ENCODE results near the gene CHKB. TPM values are rescaled to one million over a fixed set of nuclear protein-coding genes. Genes with fewer than 3 reads are reported as not detected.

Gene CHKB
- total and polyA plus RNA-seq, 2 donors = 65.6 to 299 TPM

DNA sequence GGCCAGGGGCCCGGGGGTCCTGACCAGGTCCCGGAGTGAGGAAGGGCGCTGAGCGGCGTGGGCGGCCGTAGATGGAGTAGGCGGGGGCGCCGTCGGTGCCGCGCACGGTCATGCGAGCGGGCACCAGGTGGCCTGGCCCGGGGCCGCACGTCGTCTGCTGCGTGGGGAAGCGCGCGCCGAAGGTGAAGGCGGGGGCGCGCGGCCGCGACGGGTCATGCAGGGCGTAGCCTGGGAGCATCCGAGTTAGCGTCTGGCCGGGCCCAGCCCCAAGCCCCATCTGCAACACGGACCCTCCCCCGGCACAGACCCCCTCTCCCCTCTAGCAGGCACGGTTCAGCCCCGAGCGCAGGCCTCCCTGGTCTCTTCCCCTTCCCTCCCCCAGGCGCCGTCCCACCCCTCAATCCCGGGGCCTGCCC is 51.1 kb downstream of the CHKB start:
- WGBS = 1% methylated on average over 44 of the region's 44 CpGs
- Histone ChIP-seq H3K4me3 (ENCODE audit: low read length in 2 of 2) (peak overlapping the region; percentile 50), H3K4me1 (ENCODE audit: control insufficient read depth in 2 of 2, insufficient read depth in 2 of 2, low read length in 2 of 2) (peaks cover 9 to 30% of the 10 kb centered on the region in 2 donors), H3K9me3 (ENCODE audit: control insufficient read depth in 2 of 2, insufficient read depth in 1 of 2, low read length in 1 of 2) (peaks cover 1 to 12% of the 10 kb centered on the region in 2 donors), H3K36me3 (ENCODE audit: control insufficient read depth in 2 of 2, insufficient read depth in 2 of 2, low read length in 1 of 2) (peaks cover 0 to 3% of the 10 kb centered on the region in 2 donors), H3K27me3 (ENCODE audit: control insufficient read depth in 2 of 2, insufficient read depth in 1 of 2, low read length in 1 of 2) (peaks cover 58 to 79% of the 10 kb centered on the region in 2 donors), H3K27ac (ENCODE audit: low read depth in 1 of 2, low read length in 1 of 2) (peak overlapping the region; percentile 67 to 97)
- peak in 1 of 9 donors; percentile 31 for DNase-seq (ENCODE audit: low read depth in 6 of 9, low spot score in 9 of 9)

DNA sequence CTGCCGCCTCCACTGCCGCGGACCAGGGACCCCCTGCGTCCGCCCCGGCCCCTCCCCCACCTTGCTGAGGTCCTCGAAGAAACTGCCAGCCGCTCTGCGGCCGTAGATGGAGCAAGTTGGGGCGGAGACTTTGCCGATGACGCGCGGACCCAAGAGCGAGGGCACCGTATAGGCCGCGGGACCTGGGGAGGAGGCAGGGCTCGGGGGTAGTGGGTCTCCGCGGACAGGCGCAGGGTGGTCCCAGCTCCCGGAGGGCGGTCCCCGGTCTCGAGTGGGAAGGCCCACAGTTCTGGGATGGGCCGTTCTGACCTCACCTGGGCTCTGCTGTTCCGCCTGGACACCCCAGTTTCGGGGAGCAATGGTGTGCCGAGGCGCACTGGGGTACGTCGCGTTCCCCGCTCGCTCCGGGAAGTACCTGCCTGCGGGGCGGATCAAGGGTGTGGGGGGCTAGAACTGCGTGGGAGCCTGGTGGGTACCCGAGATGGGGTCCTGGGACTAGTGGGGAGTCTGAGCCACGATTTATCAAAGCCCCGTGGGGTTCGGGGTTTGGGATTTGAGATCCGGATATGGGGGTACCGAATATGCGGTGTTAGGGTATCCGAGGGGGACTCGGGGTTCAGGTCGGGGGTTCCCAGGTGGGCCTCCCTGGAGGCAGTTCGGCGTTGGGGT is 51.6 kb downstream of the CHKB start:
- 5% methylated on average over 53 of the region's 53 CpGs for WGBS
- H3K27ac ChIP-seq (ENCODE audit: low read depth in 1 of 2, low read length in 1 of 2) = peak overlapping the region; percentile 67 to 97
- DNase-seq (ENCODE audit: low read depth in 6 of 9, low spot score in 9 of 9) = peak in 1 of 9 donors; percentile 59
- peaks cover 1 to 12% of the 10 kb centered on the region in 2 donors for H3K9me3 ChIP-seq (ENCODE audit: control insufficient read depth in 2 of 2, insufficient read depth in 1 of 2, low read length in 1 of 2)
- H3K4me3 ChIP-seq (ENCODE audit: low read length in 2 of 2) = peak overlapping the region; percentile 50
- H3K4me1 ChIP-seq (ENCODE audit: control insufficient read depth in 2 of 2, insufficient read depth in 2 of 2, low read length in 2 of 2) = peaks cover 11 to 28% of the 10 kb centered on the region in 2 donors
- H3K36me3 ChIP-seq (ENCODE audit: control insufficient read depth in 2 of 2, insufficient read depth in 2 of 2, low read length in 1 of 2) = peaks cover 0 to 3% of the 10 kb centered on the region in 2 donors
- peaks cover 58 to 79% of the 10 kb centered on the region in 2 donors for H3K27me3 ChIP-seq (ENCODE audit: control insufficient read depth in 2 of 2, insufficient read depth in 1 of 2, low read length in 1 of 2)

DNA sequence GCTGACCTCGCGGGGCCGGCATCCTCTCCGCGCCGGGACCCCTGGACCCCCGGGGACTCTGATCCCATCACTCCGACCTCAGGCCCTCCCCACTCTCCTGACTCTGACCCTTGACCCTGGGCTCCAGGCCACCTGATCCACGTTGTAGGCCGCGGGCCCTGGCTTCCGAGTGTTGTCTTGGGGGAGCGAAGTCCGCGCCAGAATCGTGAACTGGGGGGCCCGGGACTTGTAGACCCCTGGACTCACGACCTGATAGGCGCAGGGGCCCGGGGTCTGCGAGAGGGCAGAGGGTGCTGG is 52.1 kb downstream of the CHKB start:
- DNase-seq (ENCODE audit: low read depth in 6 of 9, low spot score in 9 of 9) = no peak
- H3K4me1 ChIP-seq (ENCODE audit: control insufficient read depth in 2 of 2, insufficient read depth in 2 of 2, low read length in 2 of 2) = peaks cover 11 to 25% of the 10 kb centered on the region in 2 donors
- 3% methylated on average over 21 of the region's 21 CpGs for WGBS
- peaks cover 0 to 3% of the 10 kb centered on the region in 2 donors for H3K36me3 ChIP-seq (ENCODE audit: control insufficient read depth in 2 of 2, insufficient read depth in 2 of 2, low read length in 1 of 2)
- peaks cover 58 to 79% of the 10 kb centered on the region in 2 donors for H3K27me3 ChIP-seq (ENCODE audit: control insufficient read depth in 2 of 2, insufficient read depth in 1 of 2, low read length in 1 of 2)
- peaks cover 1 to 12% of the 10 kb centered on the region in 2 donors for H3K9me3 ChIP-seq (ENCODE audit: control insufficient read depth in 2 of 2, insufficient read depth in 1 of 2, low read length in 1 of 2)
- H3K4me3 ChIP-seq (ENCODE audit: low read length in 2 of 2) = peak overlapping the region; percentile 50
- H3K27ac ChIP-seq (ENCODE audit: low read depth in 1 of 2, low read length in 1 of 2) = peak overlapping the region; percentile 67 to 97

DNA sequence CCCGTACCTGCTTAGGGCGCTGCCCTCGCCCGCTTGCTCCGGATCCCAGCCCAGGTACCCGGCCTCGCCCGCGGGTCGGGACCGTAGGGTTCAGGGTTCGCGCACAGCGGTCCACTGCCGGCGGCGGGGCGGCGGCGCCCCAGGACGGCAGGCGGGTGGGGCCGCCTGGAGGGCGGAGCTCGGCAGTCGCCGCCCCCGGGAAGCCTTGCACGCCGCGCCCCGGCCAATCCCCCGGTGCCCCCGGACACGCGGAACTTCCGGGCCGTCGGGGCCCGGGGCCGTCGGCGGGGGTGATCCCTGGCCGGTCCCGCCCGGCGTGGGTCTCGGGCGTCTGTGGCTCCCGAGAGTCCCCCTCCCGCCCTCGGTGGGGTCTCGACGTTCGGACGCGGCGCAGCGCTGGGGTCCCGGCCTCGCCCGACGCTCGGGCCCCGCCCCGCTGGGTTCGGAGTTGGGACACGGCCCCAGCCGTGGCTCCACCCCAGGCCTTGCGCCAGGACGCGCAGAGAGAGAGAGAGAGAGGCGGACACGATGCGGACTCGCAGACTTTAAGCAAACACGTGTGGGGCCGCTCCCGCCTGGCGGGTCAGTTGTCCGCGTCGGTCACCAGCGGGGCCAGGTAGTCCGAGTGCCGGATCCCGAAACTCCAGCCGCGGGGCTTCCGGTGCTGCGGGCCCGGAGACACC is 52.6 kb downstream of the CHKB start, which contains the start of gene TYMP:
Gene TYMP, minus strand, starts transcription at position 116 of the 683 bp plus-strand sequence. CDS start 303 bp downstream, outside the sequence.
- peaks cover 1 to 12% of the 10 kb centered on the region in 2 donors for H3K9me3 ChIP-seq (ENCODE audit: control insufficient read depth in 2 of 2, insufficient read depth in 1 of 2, low read length in 1 of 2)
- peak within 1 kb of the TSS; percentile 50 for H3K4me3 ChIP-seq (ENCODE audit: low read length in 2 of 2)
- peak in 1 of 9 donors; percentile 48 for DNase-seq (ENCODE audit: low read depth in 6 of 9, low spot score in 9 of 9)
- peaks cover 0 to 3% of the 10 kb centered on the region in 2 donors for H3K36me3 ChIP-seq (ENCODE audit: control insufficient read depth in 2 of 2, insufficient read depth in 2 of 2, low read length in 1 of 2)
- peaks cover 12 to 25% of the 10 kb centered on the region in 2 donors for H3K4me1 ChIP-seq (ENCODE audit: control insufficient read depth in 2 of 2, insufficient read depth in 2 of 2, low read length in 2 of 2)
- peaks cover 58 to 79% of the 10 kb centered on the region in 2 donors for H3K27me3 ChIP-seq (ENCODE audit: control insufficient read depth in 2 of 2, insufficient read depth in 1 of 2, low read length in 1 of 2)
- H3K27ac ChIP-seq (ENCODE audit: low read depth in 1 of 2, low read length in 1 of 2) = peak within 1 kb of the TSS; percentile 80 to 97
- WGBS = 2% methylated on average over 92 of the region's 92 CpGs

DNA sequence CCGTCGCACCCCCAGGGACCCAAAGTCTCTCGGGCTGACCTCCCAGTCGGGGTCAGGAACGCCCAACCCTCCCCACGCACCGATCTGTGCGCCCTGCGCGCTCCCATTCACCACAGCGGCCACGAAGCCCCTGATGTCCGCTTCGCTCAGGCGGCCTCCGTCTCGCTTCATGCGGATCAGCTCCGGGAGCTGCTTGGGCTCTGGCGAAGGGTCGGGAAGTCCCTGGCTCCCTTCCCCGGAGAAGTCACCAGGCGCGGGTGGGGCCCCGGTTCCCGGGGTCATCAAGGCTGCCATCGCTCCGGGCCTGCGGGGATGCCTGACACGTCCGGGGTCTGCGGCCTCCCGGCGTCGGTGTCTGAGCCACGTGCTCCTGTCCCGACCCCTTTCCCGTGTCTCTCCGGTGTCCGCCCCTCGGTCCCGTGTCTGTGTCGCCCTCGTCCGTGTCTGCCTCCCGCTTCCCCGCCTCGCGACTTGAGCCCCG is 53.2 kb downstream of the CHKB start:
- H3K27ac ChIP-seq (ENCODE audit: low read depth in 1 of 2, low read length in 1 of 2) = peak overlapping the region; percentile 80 to 91
- peak overlapping the region; percentile 37 to 50 for H3K4me3 ChIP-seq (ENCODE audit: low read length in 2 of 2)
- H3K4me1 ChIP-seq (ENCODE audit: control insufficient read depth in 2 of 2, insufficient read depth in 2 of 2, low read length in 2 of 2) = peaks cover 18 to 27% of the 10 kb centered on the region in 2 donors
- H3K9me3 ChIP-seq (ENCODE audit: control insufficient read depth in 2 of 2, insufficient read depth in 1 of 2, low read length in 1 of 2) = peaks cover 1 to 12% of the 10 kb centered on the region in 2 donors
- WGBS = 37% methylated on average over 50 of the region's 50 CpGs
- H3K27me3 ChIP-seq (ENCODE audit: control insufficient read depth in 2 of 2, insufficient read depth in 1 of 2, low read length in 1 of 2) = peaks cover 58 to 79% of the 10 kb centered on the region in 2 donors
- H3K36me3 ChIP-seq (ENCODE audit: control insufficient read depth in 2 of 2, insufficient read depth in 2 of 2, low read length in 1 of 2) = peaks cover 0 to 3% of the 10 kb centered on the region in 2 donors
- no peak for DNase-seq (ENCODE audit: low read depth in 6 of 9, low spot score in 9 of 9)

Other genes starting within 250 kb of the CHKB start
- gene PPP6R2, start 239.5 kb downstream of the CHKB start, total RNA-seq = 45.7 TPM
- 45.4 TPM for gene PPP6R2, start 239.5 kb downstream of the CHKB start, polyA plus RNA-seq
- 56.7 TPM for gene SBF1, start 107.8 kb downstream of the CHKB start, total RNA-seq
- 88.2 TPM for gene SBF1, start 107.8 kb downstream of the CHKB start, polyA plus RNA-seq
- gene ADM2, start 101.3 kb downstream of the CHKB start, total RNA-seq = 1.5 TPM
- 1.4 TPM for gene ADM2, start 101.3 kb downstream of the CHKB start, polyA plus RNA-seq
- gene MIOX, start 96.0 kb downstream of the CHKB start, total RNA-seq = 0.61 TPM
- gene MIOX, start 96.0 kb downstream of the CHKB start, polyA plus RNA-seq = 1.7 TPM
- 23.5 TPM for gene LMF2, start 75.1 kb downstream of the CHKB start, total RNA-seq
- 90.2 TPM for gene LMF2, start 75.1 kb downstream of the CHKB start, polyA plus RNA-seq
- gene NCAPH2, start 74.6 kb downstream of the CHKB start, total RNA-seq = 57.6 TPM
- 40.8 TPM for gene NCAPH2, start 74.6 kb downstream of the CHKB start, polyA plus RNA-seq
- 3.5 TPM for gene SCO2, start 57.3 kb downstream of the CHKB start, total RNA-seq
- gene SCO2, start 57.3 kb downstream of the CHKB start, polyA plus RNA-seq = 9.8 TPM
- 97.3 TPM for gene TYMP, start 52.8 kb downstream of the CHKB start, total RNA-seq
- gene TYMP, start 52.8 kb downstream of the CHKB start, polyA plus RNA-seq = 156 TPM
- gene KLHDC7B, start 37.0 kb downstream of the CHKB start, total RNA-seq = 6.0 TPM
- gene KLHDC7B, start 37.0 kb downstream of the CHKB start, polyA plus RNA-seq = 23.4 TPM
- 0.19 TPM for gene SYCE3, start 19.9 kb downstream of the CHKB start, total RNA-seq
- gene SYCE3, start 19.9 kb downstream of the CHKB start, polyA plus RNA-seq = 1.1 TPM
- 8.5 TPM for gene CPT1B, start 4.4 kb downstream of the CHKB start, total RNA-seq
- gene CPT1B, start 4.4 kb downstream of the CHKB start, polyA plus RNA-seq = 74.1 TPM
- gene MAPK8IP2, start 17.9 kb upstream of the CHKB start, total RNA-seq = 0.33 TPM
- 0.96 TPM for gene MAPK8IP2, start 17.9 kb upstream of the CHKB start, polyA plus RNA-seq
- gene ARSA, start 45.3 kb upstream of the CHKB start, total RNA-seq = 10.7 TPM
- gene ARSA, start 45.3 kb upstream of the CHKB start, polyA plus RNA-seq = 63.3 TPM
- gene SHANK3, start 90.0 kb upstream of the CHKB start, total RNA-seq = 0.61 TPM
- gene SHANK3, start 90.0 kb upstream of the CHKB start, polyA plus RNA-seq = 8.6 TPM
- not detected for gene ACR, start 155.4 kb upstream of the CHKB start, total RNA-seq
- 0.21 TPM for gene ACR, start 155.4 kb upstream of the CHKB start, polyA plus RNA-seq
- 12.4 TPM for gene RABL2B, start 200.8 kb upstream of the CHKB start, total RNA-seq
- gene RABL2B, start 200.8 kb upstream of the CHKB start, polyA plus RNA-seq = 27.6 TPM

Measured in thymus (tissue), 11 donors.